ENCODE results near the gene ZNF136.
A peak's percentile ranks its signal among the peaks of the same experiment; 100 is the strongest.

ZNF136 gene

GRCh38 chr19:12162882-12163806 is at the start of gene ZNF136:
Gene ZNF136, plus strand, starts transcription at chr19:12163096. Its CDS starts 108 bp downstream, at chr19:12163204.
- peak; percentile 89 for DNase-seq

- DNase-seq: no peak
Observed at GRCh38 chr19:12113121-12113520, 49.8 kb upstream of the ZNF136 start.

DNA sequence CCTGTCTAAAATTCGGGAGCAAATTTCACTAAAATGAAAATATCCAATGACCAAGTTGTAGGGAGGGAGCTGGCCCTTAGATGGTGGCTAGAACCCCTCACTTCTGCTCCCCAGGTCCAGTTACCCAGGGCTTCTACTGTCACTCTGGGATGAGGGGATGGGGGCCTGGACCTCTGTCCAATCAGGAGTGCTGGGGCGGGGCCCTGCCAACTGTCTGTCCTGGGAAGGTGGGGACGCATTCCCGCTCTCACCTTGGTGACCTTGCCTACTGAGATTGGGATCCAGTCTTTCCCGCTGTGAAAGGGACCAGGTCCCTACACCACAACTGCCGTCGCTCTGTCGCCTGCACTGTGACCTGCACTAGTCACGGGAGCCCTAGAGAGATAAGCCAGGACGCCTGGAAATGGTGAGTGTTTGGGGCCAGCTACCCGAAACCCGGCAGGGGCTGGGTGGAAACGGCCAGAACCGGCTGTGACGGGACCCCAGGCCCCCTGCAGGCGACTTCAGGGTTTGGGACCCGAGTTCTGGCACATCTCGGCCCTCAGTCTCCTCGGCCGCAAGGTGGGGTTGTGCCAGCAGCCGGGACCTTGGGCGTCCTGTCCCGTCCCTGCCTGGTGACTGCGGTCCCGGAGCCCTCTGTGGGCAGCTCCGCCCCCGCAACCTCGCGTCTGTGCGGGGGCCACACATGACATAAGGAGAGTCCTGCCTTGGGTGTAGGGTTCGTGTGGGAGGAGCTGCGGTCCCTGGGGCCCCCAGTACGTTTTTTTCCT is 45.5 kb upstream of the ZNF136 start:
- no peak for DNase-seq

GRCh38 chr19:12126707-12127106 is 36.2 kb upstream of the ZNF136 start:
- DNase-seq: no peak

GRCh38 chr19:12133069-12133468 is 29.8 kb upstream of the ZNF136 start:
- DNase-seq: no peak

- DNase-seq: no peak
Observed at GRCh38 chr19:12137221-12137940, 25.5 kb upstream of the ZNF136 start.

DNA sequence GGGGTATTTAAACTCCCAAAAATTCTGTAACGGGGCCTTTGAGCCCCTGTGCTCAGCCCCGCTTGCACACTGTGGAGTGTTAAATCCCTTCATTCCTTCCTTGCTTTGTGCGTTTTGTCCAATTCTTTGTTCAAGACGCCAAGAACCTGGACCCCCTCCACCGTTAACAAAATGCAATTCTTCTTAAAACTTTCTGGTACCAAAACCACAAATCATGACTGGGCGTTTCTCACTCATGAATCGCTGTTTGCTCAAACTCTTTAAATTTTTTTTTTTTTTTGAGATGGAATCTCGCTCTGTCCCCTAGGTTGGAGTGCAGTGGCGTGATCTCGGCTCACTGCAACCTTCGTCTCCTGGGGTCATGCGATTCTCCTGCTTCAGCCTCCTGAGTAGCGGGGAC is 23.6 kb upstream of the ZNF136 start:
- no peak for DNase-seq

GRCh38 chr19:12139885-12140544 is 22.9 kb upstream of the ZNF136 start, which contains the start of gene ZNF20:
Gene ZNF20, minus strand, starts transcription at chr19:12140350. Its CDS starts 168 bp downstream, at chr19:12140182.
- DNase-seq: peak; percentile 92

GRCh38 chr19:12140545-12141404 is 22.1 kb upstream of the ZNF136 start:
- peak; percentile 59 for DNase-seq

- no peak for DNase-seq
Observed at GRCh38 chr19:12141405-12141736, 21.5 kb upstream of the ZNF136 start.

DNA sequence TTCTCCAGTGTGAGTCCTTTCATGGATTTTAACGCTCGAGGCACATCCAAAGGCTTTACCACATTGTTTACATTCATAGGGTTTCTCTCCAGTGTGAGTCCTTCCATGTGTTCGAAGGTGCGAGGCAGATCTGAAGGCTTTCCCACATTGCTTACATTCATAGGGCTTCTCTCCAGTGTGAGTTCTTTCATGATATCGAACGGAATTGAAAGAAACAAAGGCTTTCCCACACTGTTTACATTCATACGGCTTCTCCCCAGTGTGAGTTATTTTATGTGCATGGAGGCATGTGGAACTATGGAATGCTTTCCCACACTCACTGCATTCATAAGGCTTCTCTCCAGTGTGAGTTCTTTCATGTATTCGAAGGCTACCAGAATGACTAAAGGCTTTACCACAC is 17.5 kb upstream of the ZNF136 start:
- no peak for DNase-seq

- no peak for DNase-seq
Observed at GRCh38 chr19:12155324-12155860, 7.5 kb upstream of the ZNF136 start.

GRCh38 chr19:12156223-12157058 is 6.5 kb upstream of the ZNF136 start, which contains the start of gene ZNF625:
Gene ZNF625, minus strand, starts transcription at chr19:12156734. Its CDS starts 176 bp downstream, at chr19:12156558.
- DNase-seq: peak; percentile 93

GRCh38 chr19:12159773-12160414 is 3.0 kb upstream of the ZNF136 start:
- DNase-seq: no peak

DNA sequence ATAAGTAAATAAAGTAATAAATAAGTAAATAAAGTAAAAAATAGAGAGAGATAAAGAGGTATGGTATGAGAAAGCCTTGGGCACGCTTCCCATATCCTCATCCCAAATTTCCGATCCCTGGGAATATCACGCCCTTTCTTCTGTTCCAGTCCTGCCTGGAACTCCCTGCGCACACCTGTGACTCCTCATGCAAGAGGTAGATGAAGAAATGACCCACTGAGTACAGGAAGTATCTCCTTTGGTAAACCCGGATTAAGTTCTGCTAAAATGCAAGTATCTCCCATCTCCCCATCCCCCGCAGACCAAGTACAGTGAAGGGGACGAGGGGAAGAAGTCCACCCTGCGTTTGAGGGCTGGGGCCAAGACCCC is 399 bp upstream of the ZNF136 start:
- DNase-seq: no peak

GRCh38 chr19:12163826-12164225 is 930 bp downstream of the ZNF136 start:
- no peak for DNase-seq

GRCh38 chr19:12166626-12167025 is 3.7 kb downstream of the ZNF136 start:
- DNase-seq: no peak

GRCh38 chr19:12180377-12180776 is 17.5 kb downstream of the ZNF136 start:
- no peak for DNase-seq

DNA sequence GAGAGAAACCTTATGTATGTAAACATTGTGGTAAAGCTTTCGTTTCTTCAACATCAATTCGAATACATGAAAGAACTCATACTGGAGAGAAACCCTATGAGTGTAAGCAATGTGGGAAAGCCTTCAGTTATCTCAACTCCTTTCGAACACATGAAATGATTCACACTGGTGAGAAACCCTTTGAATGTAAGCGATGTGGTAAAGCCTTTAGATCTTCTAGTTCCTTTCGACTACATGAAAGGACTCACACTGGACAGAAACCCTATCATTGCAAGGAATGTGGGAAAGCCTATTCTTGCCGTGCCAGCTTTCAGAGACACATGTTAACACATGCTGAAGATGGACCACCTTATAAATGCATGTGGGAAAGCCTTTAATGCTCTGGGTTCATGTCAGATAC is 24.7 kb downstream of the ZNF136 start:
- no peak for DNase-seq

All from NCI-H510A (cell line).